Choroid plexus epithelial cell (primary cell): ENCODE measurements around the gene FXR2.

Experiments used
- DNase-seq: peaks from one replicate; pipeline ENCODE4 v3.0.0-alpha.2; 2010; ENCODE audit warnings: low read depth
- H3K4me3 ChIP-seq: 2 replicates; pipeline ENCODE4 v1.5.1; 2011; ENCODE audit warnings: low read depth, mild to moderate bottlenecking, control low read depth, low read length, moderate library complexity
- CTCF ChIP-seq: conservative IDR thresholded peaks from 2 replicates; pipeline ENCODE4 v1.5.1; 2011; ENCODE audit warnings: low read depth, mild to moderate bottlenecking, control low read depth, inconsistent platforms, low read length, moderate library complexity

Gene FXR2

DNA sequence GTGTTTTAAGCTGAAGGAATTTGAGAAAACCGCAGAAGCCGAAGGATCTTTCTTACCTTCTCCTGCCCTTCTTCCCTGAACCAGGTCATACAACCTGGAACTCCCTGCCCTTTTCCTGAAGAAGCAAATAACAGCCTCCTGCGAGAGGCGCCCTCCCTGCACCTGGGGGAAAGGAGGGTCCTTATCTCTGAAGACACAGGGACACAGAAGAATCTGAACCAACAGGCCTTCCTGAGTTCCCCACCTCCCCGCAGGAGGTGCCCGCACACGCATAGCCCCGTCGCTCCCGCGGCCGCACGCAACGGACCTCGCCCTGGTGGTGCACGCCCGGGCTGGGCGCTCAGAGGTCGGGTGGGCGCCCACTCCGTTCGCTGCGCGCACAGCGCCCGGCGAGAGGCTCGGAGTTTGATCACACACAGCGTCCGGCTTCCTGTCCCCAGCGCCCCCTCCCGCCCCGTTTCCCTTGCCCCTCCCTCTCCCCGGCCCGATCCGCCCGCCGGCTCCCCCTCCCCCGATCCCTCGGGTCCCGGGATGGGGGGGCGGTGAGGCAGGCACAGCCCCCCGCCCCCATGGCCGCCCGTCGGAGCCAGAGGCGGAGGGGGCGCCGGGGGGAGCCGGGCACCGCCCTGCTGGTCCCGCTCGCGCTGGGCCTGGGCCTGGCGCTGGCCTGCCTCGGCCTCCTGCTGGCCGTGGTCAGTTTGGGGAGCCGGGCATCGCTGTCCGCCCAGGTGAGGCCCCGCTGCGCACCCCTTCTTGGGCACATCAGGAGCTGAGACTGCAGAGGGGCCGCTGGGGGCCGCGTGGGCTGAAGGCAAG lies 65.9 kb downstream of the FXR2 start, which contains the start of gene TNFSF12:
TSS of gene TNFSF12 (plus strand) at position 474 of the 816 bp plus-strand sequence. CDS start at position 570, 96 bp downstream.
- TF ChIP-seq CTCF, result no peak
- H3K4me3 ChIP-seq, result peak within 1 kb of the TSS; percentile 65
- DNase-seq, result peak; percentile 11

- DNase-seq, result no peak
- no peak for TF ChIP-seq CTCF
- H3K4me3 ChIP-seq, result no peak overlapping the region
Measured at GRCh38 chr17:7544911-7545310, 69.8 kb downstream of the FXR2 start.
